ENCODE data around the gene SDF2.
"Not testable (repeated sequence)": the region's sequence is repeated elsewhere in the genome, so short reads cannot be mapped to it uniquely, and the experiment has no call there.

SDF2 gene

DNA sequence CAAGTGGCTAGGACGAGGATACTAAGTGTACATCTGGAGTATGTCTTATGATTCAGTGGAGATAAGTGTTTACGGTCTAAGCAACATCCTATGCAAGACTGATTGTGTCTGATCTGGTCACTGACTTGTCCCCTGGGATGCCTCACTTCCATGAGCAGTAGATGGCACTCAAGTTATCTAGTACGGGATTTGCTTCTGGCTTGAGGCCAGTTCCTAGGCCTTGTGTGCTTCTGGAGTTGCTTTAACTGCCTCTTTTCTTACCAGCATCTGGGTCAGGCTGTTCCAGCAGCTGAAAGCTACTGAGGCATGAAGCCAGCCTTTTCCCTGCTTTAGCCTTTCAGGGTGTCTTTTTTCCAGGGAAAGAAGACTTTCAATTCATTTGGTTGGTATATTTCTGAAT lies 23.3 kb upstream of the SDF2 start:
- Histone ChIP-seq H3K9me3 (no peaks in the 10 kb centered on the region), H3K4me3 (no peak overlapping the region), H3K4me2 (0 out of 2 replicates have a peak overlapping the region, but pooled peaks have one; percentile 7), H3K9ac (peak overlapping the region; percentile 11; the same call in 1 of the 2 replicates), H3K27ac (no peak overlapping the region), H3K4me1 (peaks cover 13% of the 10 kb centered on the region), H3K27me3 (no peaks in the 10 kb centered on the region), H4K20me1 (peaks cover 26% of the 10 kb centered on the region; the same call in 1 of the 2 replicates), H3K36me3 (peaks cover 100% of the 10 kb centered on the region)
- no peak for TF ChIP-seq Cebpa-rat (IDR thresholded peaks at IDR 0.05)

DNA sequence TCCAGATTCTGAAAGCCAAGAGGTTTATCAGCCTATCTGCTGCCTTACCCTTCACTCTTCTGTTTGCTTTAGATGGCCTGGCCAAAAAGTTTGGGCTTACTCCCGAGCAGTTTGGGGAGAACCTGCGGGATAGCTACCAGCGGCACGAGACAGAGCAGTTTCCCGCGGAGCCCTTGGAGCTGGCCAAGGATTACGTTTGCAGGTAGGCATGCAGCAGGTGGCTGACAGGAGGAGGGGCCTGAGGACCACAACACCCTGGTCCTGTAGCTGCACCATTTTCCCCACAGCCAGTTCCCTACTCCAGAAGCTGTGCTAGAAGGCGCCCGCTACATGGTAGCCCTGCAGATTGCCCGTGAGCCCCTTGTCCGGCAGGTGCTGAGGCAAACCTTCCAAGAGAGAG lies 20.9 kb upstream of the SDF2 start:
- Histone ChIP-seq H3K36me3 (peaks cover 100% of the 10 kb centered on the region), H3K9ac (no peak overlapping the region)

DNA sequence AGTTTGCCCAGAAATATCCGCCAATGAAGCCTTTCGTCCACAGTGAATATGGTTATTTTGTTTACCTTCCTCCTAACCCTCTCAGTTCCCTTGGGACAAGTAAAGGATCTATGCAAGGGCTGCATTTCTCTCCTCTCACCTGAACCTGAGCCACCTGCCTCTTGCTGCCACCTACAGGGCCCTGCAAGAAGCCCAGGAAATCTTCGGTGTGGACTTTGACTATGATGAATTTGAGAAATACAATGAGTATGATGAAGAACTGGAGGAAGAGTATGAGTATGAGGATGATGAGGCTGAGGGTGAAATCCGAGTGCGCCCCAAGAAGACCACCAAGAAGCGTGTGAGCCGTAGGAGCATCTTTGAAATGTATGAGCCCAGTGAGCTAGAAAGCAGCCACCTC lies 14.3 kb upstream of the SDF2 start:
- TF ChIP-seq Cebpa-rat (IDR thresholded peaks at IDR 0.05) = no peak
- Histone ChIP-seq H3K36me3 (peaks cover 100% of the 10 kb centered on the region), H4K20me1 (peaks cover 16% of the 10 kb centered on the region)

More for the DNA sequence above, 20.9 kb upstream of the SDF2 start:
- H3K9me3 ChIP-seq = no peaks in the 10 kb centered on the region
- H3K4me3 ChIP-seq = no peak overlapping the region
- H4K20me1 ChIP-seq = peaks cover 26% of the 10 kb centered on the region; the same call in 1 of the 2 replicates
- no peaks in the 10 kb centered on the region for H3K27me3 ChIP-seq
- H3K4me2 ChIP-seq = no peak overlapping the region
- TF ChIP-seq Cebpa-rat (IDR thresholded peaks at IDR 0.05) = no peak
- H3K4me1 ChIP-seq = peaks cover 13% of the 10 kb centered on the region
- no peak overlapping the region for H3K27ac ChIP-seq

GRCh38 chr17:28675490-28675889 lies 13.8 kb upstream of the SDF2 start:
- H3K9me3 ChIP-seq = no peaks in the 10 kb centered on the region
- H3K27ac ChIP-seq = no peak overlapping the region
- peaks cover 21% of the 10 kb centered on the region for H4K20me1 ChIP-seq
- no peak overlapping the region for H3K4me2 ChIP-seq
- H3K27me3 ChIP-seq = no peaks in the 10 kb centered on the region
- TF ChIP-seq Cebpa-rat (IDR thresholded peaks at IDR 0.05) = no peak
- H3K9ac ChIP-seq = no peak overlapping the region
- no peaks in the 10 kb centered on the region for H3K4me1 ChIP-seq
- peaks cover 100% of the 10 kb centered on the region for H3K36me3 ChIP-seq
- no peak overlapping the region for H3K4me3 ChIP-seq

More for the DNA sequence above, 14.3 kb upstream of the SDF2 start:
- H3K27ac ChIP-seq = no peak overlapping the region
- no peak overlapping the region for H3K4me3 ChIP-seq
- no peaks in the 10 kb centered on the region for H3K9me3 ChIP-seq
- no peaks in the 10 kb centered on the region for H3K4me1 ChIP-seq
- no peak overlapping the region for H3K4me2 ChIP-seq
- no peaks in the 10 kb centered on the region for H3K27me3 ChIP-seq
- H3K9ac ChIP-seq = no peak overlapping the region

DNA sequence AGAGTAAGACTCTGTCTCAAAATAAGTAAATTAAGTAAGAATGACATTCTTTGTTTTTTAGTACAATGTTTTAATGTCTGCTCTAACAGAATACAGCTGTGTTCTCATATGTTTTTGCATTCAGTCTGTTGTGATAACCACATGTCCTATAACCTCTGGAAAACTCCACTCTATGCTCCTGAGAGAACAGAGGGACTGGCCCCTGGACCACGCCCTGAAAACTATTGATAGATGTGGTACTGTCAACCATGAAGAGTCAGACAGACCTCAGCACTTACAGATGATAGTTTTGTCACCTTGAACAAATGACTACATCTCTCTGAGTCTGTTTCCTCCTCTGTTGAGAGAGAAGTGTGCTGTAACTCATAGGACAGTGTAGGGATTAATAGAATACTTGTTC lies 8.2 kb upstream of the SDF2 start:
- Histone ChIP-seq H4K20me1 (peaks cover 74% of the 10 kb centered on the region), H3K4me2 (no peak overlapping the region), H3K36me3 (peaks cover 87% of the 10 kb centered on the region), H3K4me1 (peaks cover 5% of the 10 kb centered on the region; the same call in 1 of the 2 replicates), H3K27ac (no peak overlapping the region), H3K4me3 (no peak overlapping the region), H3K9ac (no peak overlapping the region), H3K9me3 (no peaks in the 10 kb centered on the region), H3K27me3 (no peaks in the 10 kb centered on the region)
- no peak for TF ChIP-seq Cebpa-rat (IDR thresholded peaks at IDR 0.05)

- H3K27me3 ChIP-seq = no peaks in the 10 kb centered on the region
- peaks cover 94% of the 10 kb centered on the region for H4K20me1 ChIP-seq
- peaks cover 25% of the 10 kb centered on the region for H3K4me1 ChIP-seq
- no peak overlapping the region for H3K4me3 ChIP-seq
- peaks cover 73% of the 10 kb centered on the region for H3K36me3 ChIP-seq
- H3K9ac ChIP-seq = no peak overlapping the region
- no peaks in the 10 kb centered on the region for H3K9me3 ChIP-seq
- no peak for TF ChIP-seq Cebpa-rat (IDR thresholded peaks at IDR 0.05)
- no peak overlapping the region for H3K27ac ChIP-seq
- no peak overlapping the region for H3K4me2 ChIP-seq
Measured at GRCh38 chr17:28667870-28668269, 6.2 kb upstream of the SDF2 start.

DNA sequence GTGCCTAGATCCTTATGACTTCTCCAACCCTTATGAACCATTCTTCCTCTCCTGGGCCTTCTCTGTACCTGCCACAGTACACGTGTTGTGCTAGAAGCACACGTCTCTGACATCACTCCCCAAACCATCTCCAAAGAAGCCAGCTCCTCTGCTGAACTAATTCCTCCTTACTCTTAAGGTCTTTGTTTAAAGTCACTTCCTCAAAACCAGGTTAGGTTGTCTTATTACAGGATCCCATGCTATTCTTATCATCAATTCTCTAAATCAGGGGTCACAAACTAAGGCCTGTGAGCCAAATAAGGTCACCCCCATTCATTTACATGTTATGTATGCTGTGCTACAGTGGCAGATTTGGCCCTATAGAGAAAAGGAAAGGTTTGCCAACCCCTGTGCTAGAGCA lies 4.3 kb upstream of the SDF2 start:
- Histone ChIP-seq H3K4me1 (peaks cover 32% of the 10 kb centered on the region), H3K4me2 (no peak overlapping the region), H3K4me3 (no peak overlapping the region), H4K20me1 (peaks cover 84% of the 10 kb centered on the region), H3K27ac (no peak overlapping the region), H3K9me3 (no peaks in the 10 kb centered on the region), H3K9ac (no peak overlapping the region), H3K36me3 (peaks cover 55% of the 10 kb centered on the region), H3K27me3 (no peaks in the 10 kb centered on the region)
- TF ChIP-seq Cebpa-rat (IDR thresholded peaks at IDR 0.05) = no peak

DNA sequence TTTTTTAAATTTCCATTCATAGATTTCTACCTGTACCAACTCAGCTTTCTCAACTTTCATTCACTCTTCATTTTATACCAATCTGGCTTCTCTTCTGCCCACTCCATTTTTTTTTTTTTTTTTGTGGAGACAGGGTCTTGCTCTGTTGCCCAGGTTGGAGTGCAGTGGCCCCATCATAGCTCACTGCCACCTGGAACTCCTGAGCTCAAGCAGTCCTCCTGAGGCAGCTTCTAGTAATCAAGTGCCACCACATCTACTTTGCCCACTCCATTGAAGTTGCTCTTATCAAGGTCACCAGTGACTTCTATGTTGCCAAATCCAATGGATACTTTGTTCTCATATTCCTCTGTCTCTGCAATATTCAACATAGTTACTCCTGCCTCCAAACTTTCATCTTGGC lies 2.0 kb upstream of the SDF2 start:
- peaks cover 16% of the 10 kb centered on the region for H3K9me3 ChIP-seq
- no peak overlapping the region for H3K9ac ChIP-seq
- TF ChIP-seq Cebpa-rat (IDR thresholded peaks at IDR 0.05) = no peak
- no peaks in the 10 kb centered on the region for H3K27me3 ChIP-seq
- H3K36me3 ChIP-seq = peaks cover 52% of the 10 kb centered on the region
- peaks cover 80% of the 10 kb centered on the region for H4K20me1 ChIP-seq
- peak overlapping the region; percentile 93 for H3K4me2 ChIP-seq
- peaks cover 43% of the 10 kb centered on the region for H3K4me1 ChIP-seq
- H3K27ac ChIP-seq = no peak overlapping the region
- no peak overlapping the region for H3K4me3 ChIP-seq

DNA sequence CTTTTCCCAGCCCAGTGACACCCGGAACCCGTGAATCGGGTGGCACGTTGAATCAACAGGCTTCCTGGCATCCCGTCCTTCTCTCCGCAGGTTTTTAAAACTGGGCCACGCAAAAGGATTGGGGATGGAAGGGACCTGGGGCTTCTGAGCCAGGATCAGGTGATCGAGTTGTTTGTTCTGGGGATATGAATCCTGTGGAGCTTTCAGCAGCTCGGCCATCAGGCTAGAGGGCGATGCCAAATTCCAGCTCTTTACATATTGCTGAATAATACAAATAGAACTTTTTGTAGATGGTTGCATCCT lies 772 bp upstream of the SDF2 start:
- peak overlapping the region; percentile 90 for H3K9ac ChIP-seq
- peak overlapping the region; percentile 91 for H3K27ac ChIP-seq
- H3K27me3 ChIP-seq = no peaks in the 10 kb centered on the region
- H3K9me3 ChIP-seq = peaks cover 17% of the 10 kb centered on the region
- H4K20me1 ChIP-seq = peaks cover 75% of the 10 kb centered on the region
- H3K4me1 ChIP-seq = peaks cover 43% of the 10 kb centered on the region
- no peak for TF ChIP-seq Cebpa-rat (IDR thresholded peaks at IDR 0.05)
- H3K4me2 ChIP-seq = peak overlapping the region; percentile 93
- H3K36me3 ChIP-seq = peaks cover 52% of the 10 kb centered on the region
- H3K4me3 ChIP-seq = peak overlapping the region; percentile 88

- not testable (repeated sequence) for H3K4me3 ChIP-seq, H3K4me2 ChIP-seq, H3K27me3 ChIP-seq, H3K9ac ChIP-seq, H3K27ac ChIP-seq
- Histone ChIP-seq H3K9me3 (peaks cover 17% of the 10 kb centered on the region), H3K36me3 (peaks cover 61% of the 10 kb centered on the region), H3K4me1 (peaks cover 34% of the 10 kb centered on the region), H4K20me1 (peaks cover 78% of the 10 kb centered on the region)
Measured at GRCh38 chr17:28659497-28659881, 2.2 kb downstream of the SDF2 start.

DNA sequence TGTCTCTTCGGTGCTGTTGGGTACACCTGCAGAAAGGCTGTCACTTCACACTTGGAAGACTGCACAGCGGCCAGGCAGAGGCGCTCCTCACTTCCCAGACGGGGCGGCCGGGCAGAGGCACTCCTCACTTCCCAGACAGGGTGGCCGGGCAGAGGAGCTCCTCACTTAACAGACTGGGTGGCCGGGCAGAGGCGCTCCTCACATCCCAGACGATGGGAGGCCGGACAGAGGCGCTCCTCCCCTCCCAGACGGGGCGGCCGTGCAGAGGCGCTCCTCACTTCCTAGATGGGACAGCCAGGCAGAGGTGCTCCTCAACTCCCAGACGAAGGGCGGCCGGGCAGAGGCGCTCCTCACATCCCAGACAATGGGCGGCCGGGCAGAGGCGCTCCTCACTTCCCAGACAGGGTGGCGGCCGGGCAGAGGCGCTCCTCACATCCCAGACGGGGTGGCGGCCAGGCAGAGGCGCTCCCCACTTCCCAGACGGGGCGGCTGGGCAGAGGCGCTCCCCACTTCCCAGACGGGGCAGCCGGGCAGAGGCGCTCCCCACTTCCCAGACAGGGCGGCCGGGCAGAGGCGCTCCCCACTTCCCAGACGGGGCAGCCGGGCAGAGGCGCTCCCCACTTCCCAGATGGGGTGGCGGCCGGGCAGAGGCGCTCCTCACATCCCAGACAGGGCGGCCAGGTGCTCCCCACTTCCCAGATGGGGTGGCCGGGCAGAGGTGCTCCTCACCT lies 2.8 kb downstream of the SDF2 start:
- Histone ChIP-seq H3K9me3 (peaks cover 17% of the 10 kb centered on the region), H3K36me3 (peaks cover 64% of the 10 kb centered on the region), H3K4me1 (peaks cover 28% of the 10 kb centered on the region), H4K20me1 (peaks cover 78% of the 10 kb centered on the region)
- not testable (repeated sequence) for H3K27ac ChIP-seq, H3K4me2 ChIP-seq, H3K27me3 ChIP-seq, H3K9ac ChIP-seq, H3K4me3 ChIP-seq

- not testable (repeated sequence) for H3K27me3 ChIP-seq, H3K27ac ChIP-seq, H3K4me2 ChIP-seq, H3K9ac ChIP-seq, H3K4me3 ChIP-seq
- peaks cover 17% of the 10 kb centered on the region for H3K9me3 ChIP-seq
- H4K20me1 ChIP-seq = peaks cover 77% of the 10 kb centered on the region
- peaks cover 22% of the 10 kb centered on the region for H3K4me1 ChIP-seq
- H3K36me3 ChIP-seq = peaks cover 70% of the 10 kb centered on the region
Measured at GRCh38 chr17:28658342-28658741, 3.4 kb downstream of the SDF2 start.

Data from BLaER1 (cell line).